SKM-1 (cell line): ENCODE data around the gene ALDH3A1.

Source experiments
- DNase-seq: peaks from one replicate; lab custom pipeline; 2025; ENCODE audit not compliant: unreplicated experiment; lab: John Stamatoyannopoulos, UW

ALDH3A1 gene

DNA sequence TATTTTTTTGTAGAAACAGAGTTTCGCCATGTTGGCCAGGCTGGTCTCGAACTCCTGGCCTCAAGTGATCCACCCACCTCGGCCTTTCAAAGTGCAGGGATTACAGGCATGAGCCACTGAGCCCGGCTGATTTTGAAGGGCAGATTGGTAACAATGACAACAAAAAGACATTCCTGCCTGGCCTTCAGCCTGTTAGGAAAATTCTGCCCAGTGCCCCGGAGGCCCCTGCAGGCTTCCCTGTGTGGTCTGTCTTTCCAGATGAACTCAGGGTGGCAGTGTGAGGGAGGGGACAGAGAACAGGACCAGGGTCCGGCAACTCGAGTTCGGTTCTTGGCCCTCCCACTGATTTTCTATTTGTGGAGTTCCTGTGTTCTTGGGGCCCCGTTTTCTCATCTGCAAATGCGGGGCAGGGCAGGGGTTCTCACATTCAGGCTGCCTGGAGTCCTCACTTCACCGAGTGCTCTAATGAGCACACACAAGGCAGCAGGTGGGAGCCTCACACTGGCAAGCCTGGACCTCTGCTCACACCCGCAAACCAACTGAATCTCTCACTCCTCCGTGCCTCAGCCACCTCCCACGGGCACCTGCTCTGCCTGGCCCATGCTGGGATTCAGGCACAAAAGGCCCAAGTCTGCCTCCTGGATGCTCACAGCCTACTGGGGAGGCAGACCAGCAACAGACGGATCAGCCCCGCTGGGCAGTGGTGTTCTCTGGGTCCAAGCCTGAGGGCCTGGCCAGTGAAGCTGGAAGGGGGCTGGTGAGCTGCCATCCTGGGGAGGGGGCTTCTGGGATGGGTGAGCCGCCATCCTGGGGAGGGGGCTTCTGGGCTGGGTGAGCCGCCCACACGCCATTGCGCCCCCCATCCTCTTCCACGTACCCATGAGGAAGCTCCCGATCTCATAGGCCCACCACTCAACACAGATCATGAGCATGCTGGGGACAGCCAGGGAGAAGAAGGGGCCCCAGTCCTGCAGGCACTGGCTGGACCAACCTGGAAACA lies 42.0 kb downstream of the ALDH3A1 start:
- no peak for DNase-seq

DNA sequence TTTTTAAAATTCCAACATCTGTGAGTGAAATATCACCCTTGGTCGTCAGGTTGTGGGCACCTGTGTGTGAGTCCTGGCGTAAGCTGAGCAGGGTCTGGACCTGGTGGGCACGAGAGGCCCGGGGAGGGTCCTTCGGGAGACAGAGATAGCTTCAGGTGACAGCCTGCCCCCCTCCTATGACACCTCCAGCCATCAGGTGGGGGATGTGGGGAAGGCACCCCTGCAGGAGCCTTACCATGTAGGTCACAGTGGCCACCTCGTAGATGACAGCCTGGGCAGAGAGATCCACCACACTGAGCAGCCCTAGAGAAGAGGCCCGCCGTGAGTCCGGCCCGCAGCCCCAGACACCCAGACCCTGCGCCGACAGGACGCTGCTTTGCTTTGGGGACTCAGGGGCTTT lies 42.9 kb downstream of the ALDH3A1 start:
- DNase-seq, result no peak

DNA sequence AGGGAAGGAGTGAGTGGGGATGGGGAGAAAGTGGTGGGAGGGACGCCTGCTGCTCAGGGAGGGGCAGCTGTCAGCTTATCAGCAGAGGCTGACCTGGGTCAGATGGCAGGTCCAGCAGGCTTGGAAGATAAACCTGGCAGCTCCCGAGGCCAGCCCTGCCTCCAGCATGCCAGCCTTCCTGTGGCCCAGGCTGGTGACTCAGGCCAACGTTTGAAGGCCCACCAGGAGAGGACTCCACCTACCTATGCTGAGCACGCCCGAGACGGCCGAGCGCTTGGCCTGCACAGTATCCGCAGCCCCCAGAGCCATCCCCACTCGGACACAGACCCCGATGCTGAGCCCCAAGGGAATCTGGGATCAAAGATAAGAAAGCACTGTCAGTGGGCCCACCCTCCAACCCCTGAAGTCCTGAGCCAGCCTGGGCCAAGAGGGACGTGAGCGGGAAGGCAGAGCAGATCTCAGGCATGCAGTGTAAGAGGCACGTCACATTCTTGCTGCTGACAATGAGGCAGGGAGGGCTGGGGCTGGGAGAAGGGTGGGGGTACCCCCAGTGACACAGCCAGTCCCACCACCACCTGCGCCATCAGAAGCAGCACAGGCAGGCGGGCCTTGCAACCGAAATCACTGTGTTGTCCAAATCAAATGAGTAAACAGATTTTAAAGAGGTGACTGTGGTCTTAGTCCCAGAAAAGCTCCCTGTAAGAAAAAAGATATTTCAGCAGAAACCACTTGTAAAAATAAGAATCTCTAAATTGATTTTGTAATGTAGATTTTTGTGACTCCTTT lies 44.1 kb downstream of the ALDH3A1 start:
- DNase-seq, result no peak

DNA sequence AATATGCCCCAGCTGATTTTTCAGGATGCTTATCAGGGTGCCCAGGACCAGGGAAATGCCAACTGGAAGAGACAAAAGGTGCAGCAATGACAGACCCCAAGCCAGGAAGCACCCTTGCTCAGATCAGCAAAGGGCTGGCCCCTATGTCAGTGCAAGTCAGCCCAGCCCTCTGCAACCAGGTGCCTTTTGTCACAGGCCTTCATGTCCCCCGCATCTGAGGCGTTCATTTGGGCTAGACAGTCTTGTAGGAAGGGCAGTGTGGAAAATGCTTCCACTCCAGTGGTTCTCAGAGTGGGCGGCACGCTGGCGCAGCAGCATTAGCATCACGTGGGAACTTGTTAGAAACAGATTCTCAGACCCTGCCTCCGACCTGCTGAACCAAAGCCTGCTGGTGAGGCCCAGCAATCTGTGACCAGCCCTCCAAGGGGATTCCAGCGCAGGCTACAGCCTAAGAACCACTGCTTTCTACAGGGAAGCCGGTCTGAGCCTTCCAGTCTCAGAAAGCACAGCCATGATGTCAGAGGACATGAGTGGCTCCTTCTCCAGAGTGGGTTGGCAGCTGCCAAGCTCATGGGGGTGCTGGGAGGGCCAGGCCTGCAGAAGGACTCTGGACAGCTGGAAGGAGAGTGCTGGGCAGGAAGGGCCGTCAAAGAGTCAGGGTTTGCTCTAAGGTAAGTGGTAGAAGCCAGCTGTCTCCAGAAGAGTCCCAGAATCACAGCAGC lies 44.8 kb downstream of the ALDH3A1 start:
- DNase-seq, result no peak

DNA sequence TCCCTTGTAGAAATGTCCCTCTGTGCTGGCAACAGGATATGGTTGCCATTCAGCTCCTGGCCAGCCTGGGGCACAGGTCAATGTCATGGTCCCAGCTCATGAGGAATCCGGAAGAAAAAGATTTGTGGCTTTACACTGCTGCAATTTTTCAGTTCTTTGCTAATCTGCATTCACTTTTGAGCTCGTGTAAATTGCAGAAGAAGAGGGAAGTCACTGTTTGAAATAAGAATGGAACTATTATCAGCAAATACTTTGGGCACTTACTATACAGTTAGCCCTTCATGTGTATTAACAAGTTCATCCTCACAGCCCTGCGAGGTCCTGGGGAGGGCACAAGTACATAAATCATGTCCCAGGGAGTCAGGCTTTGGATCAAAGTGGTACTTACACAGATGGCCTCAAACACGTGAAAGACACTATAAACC lies 45.9 kb downstream of the ALDH3A1 start:
- DNase-seq, result peak; percentile 25
